Raji (cell line): ENCODE data around the gene ADAM22.

Experiments
- POLR2A ChIP-seq: IDR thresholded peaks from 2 replicates; pipeline ENCODE4 v1.6.1; 2011; ENCODE audit warnings: low read depth, low read length, control low read depth; ENCODE audit not compliant: insufficient read depth

Gene ADAM22

GRCh38 chr7:88155756-88156155 lies 221.7 kb downstream of the ADAM22 start:
- TF ChIP-seq POLR2A = no peak

GRCh38 chr7:88156356-88156755 lies 222.3 kb downstream of the ADAM22 start:
- TF ChIP-seq POLR2A = no peak

GRCh38 chr7:88165697-88166096 lies 231.6 kb downstream of the ADAM22 start:
- no peak for TF ChIP-seq POLR2A

GRCh38 chr7:88167223-88167622 lies 233.2 kb downstream of the ADAM22 start:
- no peak for TF ChIP-seq POLR2A

GRCh38 chr7:88167721-88168120 lies 233.7 kb downstream of the ADAM22 start:
- TF ChIP-seq POLR2A = no peak

- TF ChIP-seq POLR2A = no peak
Measured at GRCh38 chr7:88169717-88170320, 235.8 kb downstream of the ADAM22 start.

- TF ChIP-seq POLR2A = no peak
Measured at GRCh38 chr7:88172842-88173241, 238.8 kb downstream of the ADAM22 start.

GRCh38 chr7:88176190-88176589 lies 242.1 kb downstream of the ADAM22 start:
- no peak for TF ChIP-seq POLR2A

- no peak for TF ChIP-seq POLR2A
Measured at GRCh38 chr7:88183051-88183450, 249.0 kb downstream of the ADAM22 start.

GRCh38 chr7:88184848-88185304 lies 250.8 kb downstream of the ADAM22 start:
- no peak for TF ChIP-seq POLR2A

GRCh38 chr7:88185650-88186049 lies 251.6 kb downstream of the ADAM22 start:
- TF ChIP-seq POLR2A = no peak

- TF ChIP-seq POLR2A = no peak
Measured at GRCh38 chr7:88191911-88192310, 257.9 kb downstream of the ADAM22 start.

GRCh38 chr7:88200261-88200660 lies 266.2 kb downstream of the ADAM22 start:
- TF ChIP-seq POLR2A = no peak

- no peak for TF ChIP-seq POLR2A
Measured at GRCh38 chr7:88200789-88201188, 266.7 kb downstream of the ADAM22 start.

- TF ChIP-seq POLR2A = no peak
Measured at GRCh38 chr7:88201305-88201704, 267.3 kb downstream of the ADAM22 start.

GRCh38 chr7:88202278-88202677 lies 268.2 kb downstream of the ADAM22 start:
- TF ChIP-seq POLR2A = no peak

GRCh38 chr7:88202799-88203198 lies 268.7 kb downstream of the ADAM22 start:
- no peak for TF ChIP-seq POLR2A
